Tibial artery (tissue), 4 donors: ENCODE data around the gene TREML2.

Experiments used
- DNase-seq, 2 donors: peaks; one replicate each; pipeline ENCODE4 v3.0.0-alpha.2; 2019
- H3K27ac ChIP-seq, 2 donors: fragments of 200-600 bp; sonication (generic) in 1 of 2; 1 replicate in 1 of 2; 2 replicates in 1 of 2; pipeline ENCODE4 v1.5.1; 2018 to 2019; ENCODE audit warnings: mild to moderate bottlenecking in 1 of 2
- H3K27me3 ChIP-seq, 2 donors: fragments of 200-600 bp; sonication (generic) in 1 of 2; one replicate each; pipeline versions ENCODE4 v1.5.1 to v1.6.0; 2016 to 2019
- H3K36me3 ChIP-seq, 3 donors: fragments of 200-600 bp; sonication (generic) in 2 of 3; one replicate each; pipeline ENCODE4 v1.5.1; 2016 to 2019; ENCODE audit warnings: mild to moderate bottlenecking in 2 of 3
- H3K4me1 ChIP-seq, 4 donors: fragments of 200-600 bp; sonication (generic) in 2 of 4; 1 replicate in 3 of 4; 2 replicates in 1 of 4; pipeline ENCODE4 v1.5.1; 2016 to 2019
- H3K4me3 ChIP-seq, 2 donors: fragments of 200-600 bp; sonication (generic) in 1 of 2; 1 replicate in 1 of 2; 2 replicates in 1 of 2; pipeline ENCODE4 v1.5.1; 2018 to 2019; ENCODE audit warnings: mild to moderate bottlenecking in 2 of 2
- H3K9me3 ChIP-seq, 3 donors: fragments of 200-600 bp; sonication (generic) in 1 of 3; one replicate each; pipeline ENCODE4 v1.5.1; 2016 to 2019
- intact Hi-C: fragments of 100-400 bp; cut with DNase I; formaldehyde crosslinking; loops from one replicate; pipeline ENCODE4 v1.15.0; 2023; ENCODE audit warnings: low total_unique reads
- TF ChIP-seq, protein P1 (sequence below), 2 experiments: fragments of 200-600 bp in 1 of 2; fragments of 450-650 bp in 1 of 2; IDR thresholded peaks; one replicate each; pipeline ENCODE4 v1.5.1; 2017 to 2019; ENCODE audit warnings: antibody characterized with exemption in 2 of 2, mild to moderate bottlenecking in 1 of 2, moderate library complexity in 1 of 2

Gene TREML2

GRCh38 chr6:41162687-41163418 is 38.1 kb downstream of the TREML2 start, which contains the start of gene TREM2:
Gene TREM2 (minus strand): TSS chr6:41163116. CDS start chr6:41163082, 34 bp downstream.
- no peaks in the 10 kb centered on the region for H3K36me3 ChIP-seq
- no peak within 1 kb of the TSS for H3K27ac ChIP-seq
- TF ChIP-seq, protein P1, sequence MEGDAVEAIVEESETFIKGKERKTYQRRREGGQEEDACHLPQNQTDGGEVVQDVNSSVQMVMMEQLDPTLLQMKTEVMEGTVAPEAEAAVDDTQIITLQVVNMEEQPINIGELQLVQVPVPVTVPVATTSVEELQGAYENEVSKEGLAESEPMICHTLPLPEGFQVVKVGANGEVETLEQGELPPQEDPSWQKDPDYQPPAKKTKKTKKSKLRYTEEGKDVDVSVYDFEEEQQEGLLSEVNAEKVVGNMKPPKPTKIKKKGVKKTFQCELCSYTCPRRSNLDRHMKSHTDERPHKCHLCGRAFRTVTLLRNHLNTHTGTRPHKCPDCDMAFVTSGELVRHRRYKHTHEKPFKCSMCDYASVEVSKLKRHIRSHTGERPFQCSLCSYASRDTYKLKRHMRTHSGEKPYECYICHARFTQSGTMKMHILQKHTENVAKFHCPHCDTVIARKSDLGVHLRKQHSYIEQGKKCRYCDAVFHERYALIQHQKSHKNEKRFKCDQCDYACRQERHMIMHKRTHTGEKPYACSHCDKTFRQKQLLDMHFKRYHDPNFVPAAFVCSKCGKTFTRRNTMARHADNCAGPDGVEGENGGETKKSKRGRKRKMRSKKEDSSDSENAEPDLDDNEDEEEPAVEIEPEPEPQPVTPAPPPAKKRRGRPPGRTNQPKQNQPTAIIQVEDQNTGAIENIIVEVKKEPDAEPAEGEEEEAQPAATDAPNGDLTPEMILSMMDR (IDR thresholded peaks at IDR 0.05) = no peak
- no peaks in the 10 kb centered on the region for H3K9me3 ChIP-seq
- intact Hi-C loops = no loop called here
- no peaks in the 10 kb centered on the region for H3K4me1 ChIP-seq
- H3K4me3 ChIP-seq = no peak within 1 kb of the TSS
- DNase-seq = peak in 1 of 2 donors; percentile 22
- H3K27me3 ChIP-seq = peaks cover 0 to 22% of the 10 kb centered on the region in 2 donors

GRCh38 chr6:41161851-41162552 is 38.9 kb downstream of the TREML2 start:
- H3K9me3 ChIP-seq = no peaks in the 10 kb centered on the region
- DNase-seq = no peak
- H3K4me3 ChIP-seq = no peak overlapping the region
- intact Hi-C loops = no loop called here
- H3K27me3 ChIP-seq = peaks cover 0 to 22% of the 10 kb centered on the region in 2 donors
- H3K4me1 ChIP-seq = no peaks in the 10 kb centered on the region
- no peak overlapping the region for H3K27ac ChIP-seq
- TF ChIP-seq, protein P1 (IDR thresholded peaks at IDR 0.05) = no peak
- no peaks in the 10 kb centered on the region for H3K36me3 ChIP-seq

- Histone ChIP-seq H3K36me3 (no peaks in the 10 kb centered on the region), H3K4me3 (no peak overlapping the region), H3K27me3 (peaks cover 0 to 22% of the 10 kb centered on the region in 2 donors), H3K27ac (no peak overlapping the region), H3K4me1 (no peaks in the 10 kb centered on the region), H3K9me3 (no peaks in the 10 kb centered on the region)
- TF ChIP-seq, protein P1 (IDR thresholded peaks at IDR 0.05) = no peak
- intact Hi-C loops = no loop called here
- DNase-seq = no peak
Observed at GRCh38 chr6:41161380-41161779, 39.6 kb downstream of the TREML2 start.

DNA sequence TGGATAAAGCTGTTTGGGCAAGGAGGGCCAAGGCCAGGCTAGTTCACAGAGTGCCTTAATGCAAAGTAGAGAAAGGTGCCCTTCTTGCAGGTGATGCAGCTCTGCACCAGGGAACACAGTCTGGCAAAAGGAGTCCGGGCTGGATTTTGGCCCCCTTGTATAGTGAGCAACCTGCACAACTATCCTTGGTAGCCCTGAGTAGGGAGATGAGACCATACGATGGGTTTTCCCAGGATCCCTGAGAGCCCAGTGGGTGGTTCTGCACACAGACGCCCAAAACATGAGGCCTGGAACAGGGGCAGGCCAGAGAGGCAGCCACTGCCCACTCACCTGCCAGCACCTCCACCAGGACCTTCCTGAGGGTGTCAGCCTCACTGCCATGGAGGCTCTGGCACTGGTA is 40.0 kb downstream of the TREML2 start:
- TF ChIP-seq, protein P1 (IDR thresholded peaks at IDR 0.05) = no peak
- DNase-seq = no peak
- Histone ChIP-seq H3K27me3 (peaks cover 0 to 22% of the 10 kb centered on the region in 2 donors), H3K4me1 (no peaks in the 10 kb centered on the region), H3K4me3 (no peak overlapping the region), H3K9me3 (no peaks in the 10 kb centered on the region), H3K27ac (no peak overlapping the region), H3K36me3 (no peaks in the 10 kb centered on the region)
- intact Hi-C loops = no loop called here

- TF ChIP-seq, protein P1 (IDR thresholded peaks at IDR 0.05) = no peak
- H3K27ac ChIP-seq = no peak overlapping the region
- DNase-seq = no peak
- peaks cover 0 to 22% of the 10 kb centered on the region in 2 donors for H3K27me3 ChIP-seq
- intact Hi-C loops = no loop called here
- H3K9me3 ChIP-seq = no peaks in the 10 kb centered on the region
- H3K4me3 ChIP-seq = no peak overlapping the region
- no peaks in the 10 kb centered on the region for H3K36me3 ChIP-seq
- no peaks in the 10 kb centered on the region for H3K4me1 ChIP-seq
Observed at GRCh38 chr6:41159415-41160082, 41.4 kb downstream of the TREML2 start.
